ENCODE results near the gene FKBP5.

The FKBP5 gene

DNA sequence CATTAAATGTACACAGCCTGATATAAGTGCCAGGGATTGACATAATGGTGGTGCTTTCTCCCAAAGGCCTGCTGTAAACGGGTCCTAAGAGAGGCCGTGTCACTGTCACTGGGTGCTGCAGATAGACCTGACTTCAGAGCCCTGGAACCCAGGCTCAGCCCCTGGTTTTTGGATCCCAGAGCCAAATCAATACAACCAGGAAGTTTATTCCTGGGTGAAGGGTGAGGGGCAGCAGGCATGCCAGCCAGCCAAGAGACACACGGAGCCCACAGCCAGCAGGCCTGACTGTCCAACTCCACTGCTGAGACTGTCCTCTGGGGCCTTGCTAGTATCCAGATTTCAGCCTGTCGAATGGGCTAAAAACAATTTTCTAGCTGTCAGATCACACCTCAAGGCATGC lies 35.3 kb upstream of the FKBP5 start:
- peaks cover 59% of the 10 kb centered on the region for H3K4me1 ChIP-seq (ENCODE audit: control insufficient read depth, insufficient read depth, low read length, poor library complexity, severe bottlenecking)
- no peak for DNase-seq
- no peaks in the 10 kb centered on the region for H3K27me3 ChIP-seq (replicated peaks; ENCODE audit: control insufficient read depth, insufficient read depth, low read length, poor library complexity, severe bottlenecking)
- H3K4me3 ChIP-seq (ENCODE audit: insufficient read depth, low read depth, low read length, poor library complexity, severe bottlenecking): no peak overlapping the region
- H3K36me3 ChIP-seq (ENCODE audit: control insufficient read depth, insufficient read depth, low read length): no peaks in the 10 kb centered on the region
- H3K27ac ChIP-seq (ENCODE audit: insufficient read depth, low read length, poor library complexity, severe bottlenecking): peak overlapping the region; percentile 27
- H3K9me3 ChIP-seq (ENCODE audit: control insufficient read depth, low read length): no peaks in the 10 kb centered on the region

DNA sequence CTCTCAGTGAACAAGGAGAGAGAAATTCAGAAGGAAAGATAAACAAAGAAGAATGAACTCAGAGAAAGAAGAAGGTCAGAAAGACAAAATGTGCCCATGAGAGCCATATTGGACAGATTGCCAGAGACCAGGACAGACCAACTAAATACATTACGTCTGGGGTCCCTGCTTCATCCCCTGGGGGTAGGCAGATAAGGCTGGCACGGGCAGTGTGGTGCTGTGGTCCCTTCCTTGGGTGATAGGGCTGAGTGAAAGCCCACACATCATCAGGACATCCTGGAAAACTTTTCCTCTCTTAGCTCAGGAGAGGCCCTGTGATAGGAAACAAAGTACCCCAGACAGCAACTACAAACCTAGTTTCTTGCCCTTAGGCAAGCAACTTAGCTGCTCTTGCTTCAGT lies 34.9 kb upstream of the FKBP5 start:
- Histone ChIP-seq H3K9me3 (ENCODE audit: control insufficient read depth, low read length) (no peaks in the 10 kb centered on the region), H3K27ac (ENCODE audit: insufficient read depth, low read length, poor library complexity, severe bottlenecking) (peak overlapping the region; percentile 15), H3K27me3 (replicated peaks; ENCODE audit: control insufficient read depth, insufficient read depth, low read length, poor library complexity, severe bottlenecking) (no peaks in the 10 kb centered on the region), H3K36me3 (ENCODE audit: control insufficient read depth, insufficient read depth, low read length) (no peaks in the 10 kb centered on the region), H3K4me1 (ENCODE audit: control insufficient read depth, insufficient read depth, low read length, poor library complexity, severe bottlenecking) (peaks cover 59% of the 10 kb centered on the region), H3K4me3 (ENCODE audit: insufficient read depth, low read depth, low read length, poor library complexity, severe bottlenecking) (no peak overlapping the region)
- no peak for DNase-seq

DNA sequence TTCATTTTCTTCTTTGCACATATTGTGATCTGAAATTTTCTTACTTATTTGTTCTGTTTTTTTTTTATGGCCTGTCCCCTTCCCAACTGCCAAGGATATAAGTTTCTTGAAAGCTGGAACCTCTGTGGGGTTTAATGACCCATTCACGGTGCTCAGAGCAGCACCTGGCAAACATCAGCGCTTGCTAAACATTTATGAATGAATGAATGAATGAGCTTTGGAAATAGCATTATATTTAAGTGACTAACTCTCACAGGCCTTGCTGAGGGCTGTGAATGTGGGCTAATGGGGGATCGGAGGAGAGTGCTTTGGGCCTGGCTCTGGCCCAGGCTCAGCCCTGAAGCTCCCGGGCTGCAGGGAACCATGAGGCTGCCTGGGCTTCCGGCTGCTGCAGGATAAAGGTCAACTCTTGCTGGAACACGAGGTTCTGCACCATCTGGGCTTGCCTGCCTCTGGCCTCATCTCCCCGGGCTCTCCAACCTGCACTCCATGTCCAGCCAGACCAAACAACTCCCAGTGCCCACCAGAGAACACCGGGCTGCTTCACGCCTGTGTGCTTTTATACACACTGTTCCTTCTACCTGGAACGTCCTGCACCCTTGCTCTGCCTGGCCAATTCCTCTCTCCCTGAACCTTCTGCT lies 33.5 kb upstream of the FKBP5 start:
- Histone ChIP-seq H3K36me3 (ENCODE audit: control insufficient read depth, insufficient read depth, low read length) (no peaks in the 10 kb centered on the region), H3K4me1 (ENCODE audit: control insufficient read depth, insufficient read depth, low read length, poor library complexity, severe bottlenecking) (peaks cover 61% of the 10 kb centered on the region), H3K27ac (ENCODE audit: insufficient read depth, low read length, poor library complexity, severe bottlenecking) (no peak overlapping the region), H3K9me3 (ENCODE audit: control insufficient read depth, low read length) (no peaks in the 10 kb centered on the region), H3K27me3 (replicated peaks; ENCODE audit: control insufficient read depth, insufficient read depth, low read length, poor library complexity, severe bottlenecking) (no peaks in the 10 kb centered on the region), H3K4me3 (ENCODE audit: insufficient read depth, low read depth, low read length, poor library complexity, severe bottlenecking) (no peak overlapping the region)
- no peak for DNase-seq

DNA sequence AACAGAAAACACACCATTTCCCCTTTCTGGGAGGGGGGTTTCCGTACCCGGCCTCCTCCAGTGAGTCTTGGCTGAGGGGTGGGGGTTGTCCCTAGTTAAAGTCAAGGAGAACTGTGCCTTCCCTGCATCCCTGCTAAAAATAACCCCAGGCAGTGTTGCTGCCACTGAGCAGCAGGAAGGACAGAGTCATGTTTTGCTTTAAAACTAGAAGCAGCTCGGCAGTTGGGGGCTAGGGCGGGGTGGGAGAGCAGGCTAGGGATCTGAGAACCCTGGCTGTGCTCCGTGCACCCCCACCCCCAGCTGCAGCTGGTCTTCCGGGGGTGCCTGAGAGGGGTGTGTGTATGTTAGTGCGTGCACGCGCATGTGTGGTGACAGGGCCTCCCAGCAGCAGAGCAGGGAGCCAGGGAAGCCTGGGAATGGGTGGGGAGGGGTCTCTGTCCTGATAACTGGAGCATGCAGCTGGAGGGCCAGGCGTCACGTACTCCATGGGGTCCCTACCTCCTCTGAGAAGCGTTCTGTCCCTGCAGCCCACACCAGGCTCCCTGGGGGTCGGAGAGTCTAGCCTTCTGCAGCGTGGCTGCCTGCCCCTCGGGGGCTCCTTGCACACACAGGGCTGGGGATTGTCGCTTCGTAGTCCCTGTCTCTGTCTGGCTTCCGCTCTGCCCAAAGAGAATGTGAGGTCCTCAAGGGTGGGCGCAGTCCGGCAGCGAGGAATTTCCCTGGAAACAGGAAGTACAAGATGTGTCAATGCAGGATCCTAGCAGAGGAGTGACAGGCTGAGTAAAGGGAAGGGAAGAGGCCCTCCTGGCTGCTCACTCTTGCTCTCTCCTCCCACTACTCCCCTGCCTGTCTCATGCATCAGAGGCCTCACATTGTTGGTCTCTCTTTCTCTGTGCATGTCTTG lies 31.4 kb upstream of the FKBP5 start:
- H3K27ac ChIP-seq (ENCODE audit: insufficient read depth, low read length, poor library complexity, severe bottlenecking): peak overlapping the region; percentile 45
- H3K27me3 ChIP-seq (replicated peaks; ENCODE audit: control insufficient read depth, insufficient read depth, low read length, poor library complexity, severe bottlenecking): no peaks in the 10 kb centered on the region
- H3K4me1 ChIP-seq (ENCODE audit: control insufficient read depth, insufficient read depth, low read length, poor library complexity, severe bottlenecking): peaks cover 40% of the 10 kb centered on the region
- H3K9me3 ChIP-seq (ENCODE audit: control insufficient read depth, low read length): no peaks in the 10 kb centered on the region
- no peak overlapping the region for H3K4me3 ChIP-seq (ENCODE audit: insufficient read depth, low read depth, low read length, poor library complexity, severe bottlenecking)
- DNase-seq: no peak
- H3K36me3 ChIP-seq (ENCODE audit: control insufficient read depth, insufficient read depth, low read length): no peaks in the 10 kb centered on the region

DNA sequence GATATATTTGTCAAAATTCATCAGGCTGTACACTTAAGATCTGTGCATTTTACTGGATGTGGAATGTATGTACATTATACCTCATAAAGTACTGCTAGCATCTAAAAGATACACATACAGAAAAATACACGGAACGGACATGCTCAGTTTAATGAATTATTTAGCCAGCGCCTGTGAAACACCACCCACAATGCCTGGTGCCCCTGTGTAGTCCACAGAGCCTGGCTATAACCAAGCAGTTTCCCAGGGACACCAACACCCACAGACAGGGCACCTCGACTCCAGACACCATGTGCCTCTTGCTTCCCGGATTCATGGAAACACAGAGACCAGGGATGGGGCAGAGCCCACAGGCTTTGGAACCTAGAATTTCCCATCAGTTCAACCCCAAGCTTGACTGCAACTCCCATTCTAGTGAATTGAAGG lies 30.7 kb upstream of the FKBP5 start:
- Histone ChIP-seq H3K4me1 (ENCODE audit: control insufficient read depth, insufficient read depth, low read length, poor library complexity, severe bottlenecking) (peaks cover 33% of the 10 kb centered on the region), H3K27ac (ENCODE audit: insufficient read depth, low read length, poor library complexity, severe bottlenecking) (no peak overlapping the region), H3K27me3 (replicated peaks; ENCODE audit: control insufficient read depth, insufficient read depth, low read length, poor library complexity, severe bottlenecking) (no peaks in the 10 kb centered on the region), H3K9me3 (ENCODE audit: control insufficient read depth, low read length) (no peaks in the 10 kb centered on the region), H3K36me3 (ENCODE audit: control insufficient read depth, insufficient read depth, low read length) (no peaks in the 10 kb centered on the region), H3K4me3 (ENCODE audit: insufficient read depth, low read depth, low read length, poor library complexity, severe bottlenecking) (no peak overlapping the region)
- no peak for DNase-seq

DNA sequence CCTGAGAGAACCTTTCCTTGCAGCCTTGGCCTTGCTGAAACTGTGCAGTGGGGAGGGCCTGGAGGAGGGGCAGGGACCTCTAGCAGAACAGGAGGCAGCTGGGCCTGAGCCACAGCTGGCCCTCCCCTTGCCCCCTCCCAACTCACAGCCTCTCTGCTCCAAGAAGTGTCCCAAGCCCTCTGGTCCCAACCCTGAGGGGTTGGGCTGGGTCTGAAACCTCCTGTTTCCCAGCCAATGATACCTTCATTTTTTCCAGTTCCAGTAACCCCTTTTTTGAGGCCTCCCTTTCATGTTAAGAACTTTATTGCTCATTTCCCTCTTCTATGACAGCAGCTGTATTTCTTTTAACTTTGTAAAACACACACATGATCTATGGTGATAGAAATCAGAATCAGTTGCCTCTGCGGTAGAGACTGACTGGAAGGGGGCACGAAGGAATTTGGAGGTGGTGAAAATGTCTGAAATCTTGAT lies 30.2 kb upstream of the FKBP5 start:
- DNase-seq: no peak
- H3K9me3 ChIP-seq (ENCODE audit: control insufficient read depth, low read length): no peaks in the 10 kb centered on the region
- no peaks in the 10 kb centered on the region for H3K36me3 ChIP-seq (ENCODE audit: control insufficient read depth, insufficient read depth, low read length)
- H3K4me3 ChIP-seq (ENCODE audit: insufficient read depth, low read depth, low read length, poor library complexity, severe bottlenecking): no peak overlapping the region
- H3K4me1 ChIP-seq (ENCODE audit: control insufficient read depth, insufficient read depth, low read length, poor library complexity, severe bottlenecking): peaks cover 32% of the 10 kb centered on the region
- H3K27me3 ChIP-seq (replicated peaks; ENCODE audit: control insufficient read depth, insufficient read depth, low read length, poor library complexity, severe bottlenecking): no peaks in the 10 kb centered on the region
- H3K27ac ChIP-seq (ENCODE audit: insufficient read depth, low read length, poor library complexity, severe bottlenecking): no peak overlapping the region

DNA sequence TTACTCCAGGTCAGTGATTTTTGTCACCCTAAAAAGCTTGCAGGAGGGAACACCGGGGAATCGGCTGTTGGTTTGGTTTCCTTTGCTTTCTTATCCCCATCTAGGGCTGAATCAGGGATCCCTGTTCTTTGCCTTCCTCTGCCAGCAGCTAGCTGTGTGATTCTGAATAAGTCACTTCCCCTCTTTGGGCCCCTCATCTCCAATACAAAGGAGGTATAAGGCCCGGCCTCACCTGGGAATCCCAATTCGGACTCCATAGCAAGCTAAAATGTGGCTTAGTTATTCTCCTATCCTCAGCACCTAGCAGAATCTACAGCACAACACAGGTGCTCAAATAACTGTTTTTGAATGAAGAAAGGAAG lies 29.6 kb upstream of the FKBP5 start:
- Histone ChIP-seq H3K36me3 (ENCODE audit: control insufficient read depth, insufficient read depth, low read length) (no peaks in the 10 kb centered on the region), H3K4me3 (ENCODE audit: insufficient read depth, low read depth, low read length, poor library complexity, severe bottlenecking) (no peak overlapping the region), H3K9me3 (ENCODE audit: control insufficient read depth, low read length) (no peaks in the 10 kb centered on the region), H3K27me3 (replicated peaks; ENCODE audit: control insufficient read depth, insufficient read depth, low read length, poor library complexity, severe bottlenecking) (no peaks in the 10 kb centered on the region), H3K4me1 (ENCODE audit: control insufficient read depth, insufficient read depth, low read length, poor library complexity, severe bottlenecking) (peaks cover 32% of the 10 kb centered on the region), H3K27ac (ENCODE audit: insufficient read depth, low read length, poor library complexity, severe bottlenecking) (no peak overlapping the region)
- no peak for DNase-seq

DNA sequence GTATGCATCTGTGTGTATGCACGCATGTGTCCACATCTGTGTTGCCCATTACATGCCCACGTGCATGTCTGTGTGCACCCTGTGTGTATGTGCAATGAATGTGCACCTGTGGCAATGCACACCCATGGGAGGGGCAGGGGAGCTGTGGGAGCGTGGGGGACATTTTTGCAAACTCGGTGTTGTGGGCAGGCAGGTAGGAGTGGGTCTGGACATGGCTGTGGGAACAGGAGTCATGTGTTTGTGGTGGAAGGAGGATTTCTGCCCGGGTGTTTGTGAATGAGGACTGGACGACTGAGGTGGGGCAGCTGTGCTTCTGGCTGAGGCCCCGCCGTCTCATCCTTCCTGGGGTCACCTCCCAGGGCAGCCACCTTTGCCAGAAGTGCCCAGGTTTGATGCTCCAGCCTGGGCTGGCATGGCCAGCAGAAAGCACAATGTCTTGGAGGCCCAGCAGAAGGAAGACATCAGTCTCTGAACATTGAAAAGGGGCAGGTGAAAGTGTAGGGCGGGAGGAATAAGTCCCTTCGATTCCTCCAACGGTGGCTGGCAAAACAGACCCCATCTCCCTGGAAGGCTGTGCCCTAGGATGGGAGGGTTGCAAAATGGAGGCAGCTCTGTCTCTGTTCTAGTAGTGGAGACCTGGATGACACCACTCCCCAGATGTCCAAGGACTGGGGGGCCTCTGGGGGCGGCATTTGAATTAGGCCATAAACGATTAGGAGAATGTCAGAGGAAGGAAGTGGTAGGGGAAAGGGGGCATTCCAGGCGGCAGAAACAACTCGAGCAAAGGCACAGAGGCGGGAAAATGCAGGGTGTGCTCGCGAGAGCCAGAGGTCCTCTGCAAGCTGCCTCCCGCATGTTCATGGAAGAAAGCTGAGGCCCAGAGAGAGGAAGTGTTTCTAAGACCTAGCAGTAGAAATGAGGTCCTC lies 29.0 kb upstream of the FKBP5 start:
- H3K4me1 ChIP-seq (ENCODE audit: control insufficient read depth, insufficient read depth, low read length, poor library complexity, severe bottlenecking): peaks cover 32% of the 10 kb centered on the region
- no peak overlapping the region for H3K4me3 ChIP-seq (ENCODE audit: insufficient read depth, low read depth, low read length, poor library complexity, severe bottlenecking)
- no peaks in the 10 kb centered on the region for H3K9me3 ChIP-seq (ENCODE audit: control insufficient read depth, low read length)
- DNase-seq: no peak
- H3K36me3 ChIP-seq (ENCODE audit: control insufficient read depth, insufficient read depth, low read length): no peaks in the 10 kb centered on the region
- H3K27ac ChIP-seq (ENCODE audit: insufficient read depth, low read length, poor library complexity, severe bottlenecking): no peak overlapping the region
- H3K27me3 ChIP-seq (replicated peaks; ENCODE audit: control insufficient read depth, insufficient read depth, low read length, poor library complexity, severe bottlenecking): no peaks in the 10 kb centered on the region

DNA sequence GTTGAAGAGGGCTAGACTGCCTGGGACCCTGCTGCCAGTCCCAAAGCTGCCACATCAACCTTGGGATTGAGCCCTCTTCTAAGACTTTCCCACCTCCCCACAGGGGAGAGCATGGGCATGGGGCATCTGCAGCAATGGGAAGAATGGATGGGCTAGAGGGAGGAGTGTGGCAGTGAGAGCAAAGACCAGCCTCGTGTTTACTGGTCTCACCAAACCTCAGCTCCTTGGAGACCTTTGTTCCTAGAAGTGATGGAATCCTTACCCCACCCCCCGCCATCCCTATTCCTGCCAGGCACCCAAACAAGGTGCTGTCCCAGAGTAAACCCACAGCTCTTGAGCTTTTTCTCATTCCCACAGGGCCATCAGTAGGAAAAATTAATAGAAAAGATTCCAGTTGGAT lies 28.1 kb upstream of the FKBP5 start:
- H3K9me3 ChIP-seq (ENCODE audit: control insufficient read depth, low read length): no peaks in the 10 kb centered on the region
- no peaks in the 10 kb centered on the region for H3K36me3 ChIP-seq (ENCODE audit: control insufficient read depth, insufficient read depth, low read length)
- H3K27ac ChIP-seq (ENCODE audit: insufficient read depth, low read length, poor library complexity, severe bottlenecking): no peak overlapping the region
- no peak overlapping the region for H3K4me3 ChIP-seq (ENCODE audit: insufficient read depth, low read depth, low read length, poor library complexity, severe bottlenecking)
- no peaks in the 10 kb centered on the region for H3K27me3 ChIP-seq (replicated peaks; ENCODE audit: control insufficient read depth, insufficient read depth, low read length, poor library complexity, severe bottlenecking)
- peaks cover 32% of the 10 kb centered on the region for H3K4me1 ChIP-seq (ENCODE audit: control insufficient read depth, insufficient read depth, low read length, poor library complexity, severe bottlenecking)
- DNase-seq: no peak

All from effector memory CD4-positive, alpha-beta T cell (primary cell).